Fibroblast of villous mesenchyme (primary cell): ENCODE data around the gene CDHR1. TPM values are rescaled to one million over a fixed set of nuclear protein-coding genes. Genes with fewer than 3 reads are reported as not detected.
"Not testable (repeated sequence)": the region's sequence is repeated elsewhere in the genome, so short reads cannot be mapped to it uniquely, and the experiment has no call there.

Source experiments
- DNase-seq: peaks from one replicate; pipeline ENCODE4 v3.0.0-alpha.2; 2010; ENCODE audit warnings: low read depth
- H3K4me3 ChIP-seq: 2 replicates; pipeline ENCODE4 v1.5.1; 2011; ENCODE audit warnings: low read depth, mild to moderate bottlenecking, low read length
- total RNA-seq: library from RNA; depleted of rRNA; stranded (reverse); fragments of >200 nt; gene quantifications from 2 replicates; pipeline ENCODE4 v1.2.3, GENCODE V29; 2012
- TF ChIP-seq, protein P1 (sequence below): IDR thresholded peaks from 2 replicates; pipeline ENCODE4 v1.5.1; 2012; ENCODE audit warnings: low read depth, mild to moderate bottlenecking, low read length; ENCODE audit not compliant: insufficient read depth

CDHR1 gene
- total RNA-seq, 1 donor: 0.43 TPM

DNA sequence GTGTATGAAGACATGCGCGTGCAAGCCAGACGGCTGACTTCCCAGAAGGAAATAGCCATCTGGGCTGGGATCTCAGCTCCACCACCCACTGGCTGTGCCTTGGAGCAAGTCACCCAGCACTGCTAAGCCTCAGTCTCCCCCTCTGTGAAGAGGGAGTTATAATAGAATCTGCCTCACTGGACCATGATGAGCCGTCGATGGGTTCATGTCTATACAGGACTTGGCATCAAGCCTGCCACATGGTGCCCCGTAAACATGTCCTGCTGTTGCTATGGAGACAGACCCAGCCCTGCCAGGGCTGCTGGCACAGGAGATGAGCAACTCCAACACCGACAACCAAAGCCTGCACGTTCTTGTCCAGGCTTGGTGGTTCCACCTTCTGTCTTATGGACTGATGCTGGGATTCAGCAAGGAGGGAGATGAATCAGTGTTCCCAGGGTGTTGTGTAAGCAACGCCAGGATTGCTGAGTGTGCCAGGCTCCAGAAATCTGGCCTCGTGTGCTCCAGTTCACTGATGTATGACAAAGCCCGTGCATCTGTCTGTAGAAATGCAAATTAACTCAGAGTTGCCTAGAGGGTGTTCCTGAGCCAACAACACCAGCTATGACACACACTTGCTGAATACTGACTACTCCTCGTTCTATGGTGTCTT, 15.2 kb upstream of the CDHR1 start:
- TF ChIP-seq, protein P1, sequence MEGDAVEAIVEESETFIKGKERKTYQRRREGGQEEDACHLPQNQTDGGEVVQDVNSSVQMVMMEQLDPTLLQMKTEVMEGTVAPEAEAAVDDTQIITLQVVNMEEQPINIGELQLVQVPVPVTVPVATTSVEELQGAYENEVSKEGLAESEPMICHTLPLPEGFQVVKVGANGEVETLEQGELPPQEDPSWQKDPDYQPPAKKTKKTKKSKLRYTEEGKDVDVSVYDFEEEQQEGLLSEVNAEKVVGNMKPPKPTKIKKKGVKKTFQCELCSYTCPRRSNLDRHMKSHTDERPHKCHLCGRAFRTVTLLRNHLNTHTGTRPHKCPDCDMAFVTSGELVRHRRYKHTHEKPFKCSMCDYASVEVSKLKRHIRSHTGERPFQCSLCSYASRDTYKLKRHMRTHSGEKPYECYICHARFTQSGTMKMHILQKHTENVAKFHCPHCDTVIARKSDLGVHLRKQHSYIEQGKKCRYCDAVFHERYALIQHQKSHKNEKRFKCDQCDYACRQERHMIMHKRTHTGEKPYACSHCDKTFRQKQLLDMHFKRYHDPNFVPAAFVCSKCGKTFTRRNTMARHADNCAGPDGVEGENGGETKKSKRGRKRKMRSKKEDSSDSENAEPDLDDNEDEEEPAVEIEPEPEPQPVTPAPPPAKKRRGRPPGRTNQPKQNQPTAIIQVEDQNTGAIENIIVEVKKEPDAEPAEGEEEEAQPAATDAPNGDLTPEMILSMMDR: no peak
- DNase-seq: peak; percentile 3
- no peak overlapping the region for H3K4me3 ChIP-seq

DNA sequence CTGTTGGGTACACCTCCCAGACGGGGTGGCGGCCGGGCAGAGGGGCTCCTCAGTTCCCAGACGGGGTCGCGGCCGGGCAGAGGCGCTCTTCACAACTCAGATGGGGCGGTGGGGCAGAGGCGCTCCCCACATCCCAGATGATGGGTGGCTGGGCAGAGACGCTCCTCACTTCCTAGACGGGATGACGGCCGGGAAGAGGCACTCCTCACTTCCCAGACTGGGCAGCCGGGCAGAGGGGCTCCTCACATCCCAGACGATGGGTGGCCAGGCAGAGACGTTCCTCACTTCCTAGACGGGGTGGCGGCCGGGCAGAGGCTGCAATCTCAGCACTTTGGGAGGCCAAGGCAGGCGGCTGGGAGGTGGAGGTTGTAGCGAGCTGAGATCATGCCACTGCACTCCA, 14.0 kb upstream of the CDHR1 start:
- H3K4me3 ChIP-seq, DNase-seq: not testable (repeated sequence)

DNA sequence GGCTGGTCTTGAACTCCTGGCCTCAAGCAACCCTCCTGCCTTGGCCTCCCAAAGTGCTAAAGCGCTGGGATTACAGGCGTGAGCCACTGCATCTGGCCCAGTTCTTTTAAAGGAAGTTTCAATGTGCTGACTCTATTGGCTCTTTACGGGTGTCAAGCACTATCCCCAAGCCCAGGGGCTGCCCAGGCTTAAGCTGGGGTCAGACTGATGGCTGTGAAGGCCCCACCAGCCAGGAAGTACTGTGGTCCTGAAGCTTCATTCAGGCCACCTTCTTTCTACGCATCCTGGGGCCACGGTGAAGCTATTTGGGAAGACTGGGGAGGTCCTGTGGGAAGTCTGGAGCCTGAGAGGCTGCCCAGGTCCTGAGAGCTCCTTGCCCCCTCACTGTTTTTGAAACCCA, 12.7 kb upstream of the CDHR1 start:
- TF ChIP-seq, protein P1: no peak
- no peak for DNase-seq
- H3K4me3 ChIP-seq: no peak overlapping the region

DNA sequence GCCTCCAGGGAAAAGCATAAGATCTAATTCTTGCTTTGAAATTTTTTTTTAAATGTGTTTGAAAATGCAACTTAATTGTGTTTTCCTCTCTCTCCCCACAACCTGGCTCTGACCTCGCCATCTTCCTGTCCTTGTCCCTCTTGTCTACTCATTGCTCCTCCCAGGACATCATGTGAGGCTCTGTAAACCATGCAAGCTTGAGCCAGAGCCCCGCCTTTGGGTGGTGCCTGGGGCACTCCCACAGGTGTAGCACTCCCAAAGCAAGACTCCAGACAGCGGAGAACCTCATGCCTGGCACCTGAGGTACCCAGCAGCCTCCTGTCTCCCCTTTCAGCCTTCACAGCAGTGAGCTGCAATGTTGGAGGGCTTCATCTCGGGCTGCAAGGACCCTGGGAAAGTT, 9.8 kb upstream of the CDHR1 start:
- no peak overlapping the region for H3K4me3 ChIP-seq
- TF ChIP-seq, protein P1: no peak
- no peak for DNase-seq

DNA sequence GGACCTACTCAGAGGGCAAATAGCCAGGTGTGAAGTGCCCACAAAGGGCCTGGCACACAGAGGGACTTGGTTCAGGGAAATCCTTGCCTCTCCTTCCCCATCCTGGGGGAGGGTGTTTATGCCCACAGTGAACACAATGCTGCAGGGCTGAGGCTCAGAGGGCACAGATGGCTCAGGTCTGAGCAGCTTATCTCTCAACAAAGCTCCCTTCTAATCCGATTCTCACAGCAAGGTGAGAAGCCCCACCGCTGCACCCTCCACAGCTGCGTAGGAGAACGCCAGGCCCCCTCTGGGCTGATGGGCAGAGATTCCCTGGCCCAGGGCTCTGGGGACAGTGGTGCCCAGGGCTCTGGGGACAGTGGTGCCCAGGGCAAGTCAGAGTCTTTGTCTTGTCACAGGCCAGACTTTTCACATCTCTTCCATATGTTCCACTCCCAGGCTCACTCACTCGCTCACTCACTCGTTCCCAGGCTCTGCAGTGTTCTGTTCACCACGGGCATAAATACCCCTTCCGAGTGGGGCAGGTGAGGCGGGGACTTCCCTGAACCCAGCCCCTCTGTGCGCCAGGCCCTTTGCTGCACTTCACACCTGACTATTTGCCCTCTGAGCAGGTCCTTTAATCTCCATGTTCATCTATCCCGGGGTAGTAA, 8.7 kb upstream of the CDHR1 start:
- DNase-seq: no peak
- TF ChIP-seq, protein P1: no peak
- no peak overlapping the region for H3K4me3 ChIP-seq

DNA sequence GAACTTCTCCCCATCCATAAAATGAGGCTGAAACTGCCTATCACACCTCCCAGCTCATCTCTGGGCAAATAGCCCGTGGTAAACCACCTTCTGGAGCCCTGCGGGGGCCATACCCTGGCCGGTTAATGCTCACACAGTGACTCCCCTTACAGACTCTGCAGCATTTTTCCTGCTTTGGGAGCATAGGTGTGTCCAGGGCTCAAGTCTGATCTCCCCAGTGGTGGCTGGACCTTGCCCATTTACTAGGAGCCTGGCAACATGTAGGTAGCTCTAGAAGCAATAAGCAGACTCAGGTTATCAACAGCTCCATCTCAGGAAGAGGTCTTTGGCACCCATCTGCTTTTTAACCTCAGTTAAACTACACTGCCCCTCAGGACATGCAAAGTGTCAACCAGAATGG, 5.5 kb upstream of the CDHR1 start:
- H3K4me3 ChIP-seq: no peak overlapping the region
- TF ChIP-seq, protein P1: no peak
- no peak for DNase-seq

DNA sequence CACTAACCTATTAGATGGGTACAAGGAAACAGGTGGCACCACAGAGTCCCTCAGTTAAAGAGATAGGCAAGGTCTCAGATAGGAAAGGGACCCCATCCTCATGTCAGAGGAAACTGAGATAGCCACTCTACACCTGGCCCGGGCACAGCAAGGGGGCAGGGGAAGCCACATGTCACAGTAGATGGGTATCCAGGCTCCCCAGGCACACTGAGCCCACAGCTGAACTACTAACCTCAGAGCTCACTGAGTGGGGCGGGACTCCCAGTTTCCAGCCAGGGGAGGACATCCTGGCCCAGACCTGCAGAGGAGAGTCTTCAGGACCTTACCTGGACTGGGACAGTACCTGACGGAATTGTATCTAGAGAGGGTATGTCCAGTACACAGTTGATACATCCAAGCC, 3.7 kb upstream of the CDHR1 start:
- no peak overlapping the region for H3K4me3 ChIP-seq
- TF ChIP-seq, protein P1: no peak
- DNase-seq: no peak
